Measurements from ENCODE around the gene NEK6.
A peak's percentile ranks its signal among the peaks of the same experiment; 100 is the strongest.

GRCh38 chr9:124221676-124222075, 36.1 kb upstream of the NEK6 start:
- TF ChIP-seq CTCF (IDR thresholded peaks at IDR 0.05 in 8 of 11, conservative IDR thresholded peaks at IDR 0.05 in 3 of 11) (no peak), POLR2AphosphoS5 (IDR thresholded peaks at IDR 0.05) (peak in 1 of 3 donors; percentile 57), POLR2A (IDR thresholded peaks at IDR 0.05) (no peak)

Data from spleen (tissue), 7 donors.